GM19467 (cell line): Measurements from ENCODE around the gene CYP4F22.
"Not testable (repeated sequence)": the region's sequence is repeated elsewhere in the genome, so short reads cannot be mapped to it uniquely, and the experiment has no call there.

Experiments used
- ATAC-seq: cut with Tn5 transposase; IDR thresholded peaks from one replicate; pipeline ENCODE4 v1.9.1; 2021; ENCODE audit warnings: mild to moderate bottlenecking, moderate library complexity; ENCODE audit not compliant: unreplicated experiment

Gene CYP4F22

GRCh38 chr19:15533522-15533830 lies 25.2 kb downstream of the CYP4F22 start:
- ATAC-seq, result not testable (repeated sequence)

- no peak for ATAC-seq
Observed at GRCh38 chr19:15534957-15535864, 26.9 kb downstream of the CYP4F22 start.

GRCh38 chr19:15536350-15536749 lies 28.0 kb downstream of the CYP4F22 start:
- no peak for ATAC-seq

GRCh38 chr19:15538774-15539173 lies 30.4 kb downstream of the CYP4F22 start:
- ATAC-seq, result no peak

GRCh38 chr19:15539638-15540037 lies 31.3 kb downstream of the CYP4F22 start:
- no peak for ATAC-seq

GRCh38 chr19:15540435-15540834 lies 32.1 kb downstream of the CYP4F22 start:
- ATAC-seq, result no peak

GRCh38 chr19:15544283-15544682 lies 36.0 kb downstream of the CYP4F22 start:
- no peak for ATAC-seq

- ATAC-seq, result no peak
Observed at GRCh38 chr19:15544970-15545369, 36.6 kb downstream of the CYP4F22 start.

GRCh38 chr19:15548648-15549047 lies 40.3 kb downstream of the CYP4F22 start:
- no peak for ATAC-seq

GRCh38 chr19:15549581-15549980 lies 41.3 kb downstream of the CYP4F22 start:
- no peak for ATAC-seq

GRCh38 chr19:15550273-15550672 lies 41.9 kb downstream of the CYP4F22 start:
- no peak for ATAC-seq

- no peak for ATAC-seq
Observed at GRCh38 chr19:15550929-15551292, 42.6 kb downstream of the CYP4F22 start.

- ATAC-seq, result no peak
Observed at GRCh38 chr19:15551293-15552004, 43.1 kb downstream of the CYP4F22 start.

- ATAC-seq, result no peak
Observed at GRCh38 chr19:15555021-15555420, 46.7 kb downstream of the CYP4F22 start.

GRCh38 chr19:15555759-15556633 lies 47.7 kb downstream of the CYP4F22 start:
- ATAC-seq, result peak; percentile 62

- no peak for ATAC-seq
Observed at GRCh38 chr19:15556634-15557181, 48.4 kb downstream of the CYP4F22 start.

- no peak for ATAC-seq
Observed at GRCh38 chr19:15557223-15557622, 48.9 kb downstream of the CYP4F22 start.

- ATAC-seq, result no peak
Observed at GRCh38 chr19:15562145-15562544, 53.8 kb downstream of the CYP4F22 start.

- ATAC-seq, result no peak
Observed at GRCh38 chr19:15562861-15563260, 54.5 kb downstream of the CYP4F22 start.

- ATAC-seq, result no peak
Observed at GRCh38 chr19:15563325-15563794, 55.0 kb downstream of the CYP4F22 start.

- ATAC-seq, result no peak
Observed at GRCh38 chr19:15563931-15564330, 55.6 kb downstream of the CYP4F22 start.
